ENCODE results near the gene XRCC2. TPM values are rescaled to one million over a fixed set of nuclear protein-coding genes. Genes with fewer than 3 reads are reported as not detected.
"Not testable (repeated sequence)": the region's sequence is repeated elsewhere in the genome, so short reads cannot be mapped to it uniquely, and the experiment has no call there.

Gene XRCC2
- total and polyA plus RNA-seq, 8 donors, result 0.05 to 0.37 (median 0.20) TPM

- Histone ChIP-seq H3K4me1 (no peaks in the 10 kb centered on the region), H3K27ac (no peak overlapping the region), H3K27me3 (no peaks in the 10 kb centered on the region), H3K36me3 (no peaks in the 10 kb centered on the region), H3K9me3 (no peaks in the 10 kb centered on the region), H3K4me3 (no peak overlapping the region)
- FAIRE-seq (no peak), DNase-seq (no peak), ATAC-seq (no peak)
- WGBS, 2 donors, result 87 to 92% methylated on average over 4 of the region's 4 CpGs
- intact Hi-C loops (cut with DNase I), result no loop called here
- no peak for TF ChIP-seq CTCF (IDR thresholded peaks at IDR 0.05)
Measured at GRCh38 chr7:152654971-152655370, 21.0 kb downstream of the XRCC2 start.

GRCh38 chr7:152649220-152649619 is 26.7 kb downstream of the XRCC2 start:
- no peak overlapping the region for H3K27ac ChIP-seq
- no peaks in the 10 kb centered on the region for H3K4me1 ChIP-seq
- no peaks in the 10 kb centered on the region for H3K9me3 ChIP-seq
- H3K4me3 ChIP-seq, result no peak overlapping the region
- DNase-seq, result no peak
- no peaks in the 10 kb centered on the region for H3K27me3 ChIP-seq
- ATAC-seq, result no peak
- TF ChIP-seq CTCF (IDR thresholded peaks at IDR 0.05), result no peak
- intact Hi-C loops (cut with DNase I), result no loop called here
- 84 to 93% methylated on average over 2 of the region's 2 CpGs for WGBS, 2 donors
- H3K36me3 ChIP-seq, result no peaks in the 10 kb centered on the region
- FAIRE-seq, result no peak

- no peak for TF ChIP-seq CTCF (IDR thresholded peaks at IDR 0.05)
- FAIRE-seq (no peak), ATAC-seq (no peak), DNase-seq (no peak)
- Histone ChIP-seq H3K9me3 (no peaks in the 10 kb centered on the region), H3K36me3 (no peaks in the 10 kb centered on the region), H3K4me3 (no peak overlapping the region), H3K4me1 (no peaks in the 10 kb centered on the region), H3K27ac (no peak overlapping the region), H3K27me3 (no peaks in the 10 kb centered on the region)
- WGBS, 2 donors, result 97 to 100% methylated on average over 3 of the region's 3 CpGs
- intact Hi-C loops (cut with DNase I), result no loop called here
Measured at GRCh38 chr7:152647009-152647408, 28.9 kb downstream of the XRCC2 start.

- H3K4me3 ChIP-seq; DNase-seq; H3K27me3 ChIP-seq; H3K4me1 ChIP-seq; FAIRE-seq; H3K27ac ChIP-seq; H3K9me3 ChIP-seq; H3K36me3 ChIP-seq; intact Hi-C loops (cut with DNase I); ATAC-seq: not testable (repeated sequence)
- WGBS, 2 donors, result 94 to 98% methylated on average over 11 of the region's 11 CpGs
Measured at GRCh38 chr7:152646579-152646978, 29.4 kb downstream of the XRCC2 start.

GRCh38 chr7:152643979-152644559 is 31.9 kb downstream of the XRCC2 start:
- no peaks in the 10 kb centered on the region for H3K36me3 ChIP-seq
- 89 to 91% methylated on average over 9 of the region's 9 CpGs for WGBS, 2 donors
- no peaks in the 10 kb centered on the region for H3K4me1 ChIP-seq
- H3K27me3 ChIP-seq, result no peaks in the 10 kb centered on the region
- FAIRE-seq (no peak), DNase-seq (no peak), ATAC-seq (no peak)
- no peak overlapping the region for H3K4me3 ChIP-seq
- H3K9me3 ChIP-seq, result no peaks in the 10 kb centered on the region
- TF ChIP-seq CTCF (IDR thresholded peaks at IDR 0.05), result no peak
- intact Hi-C loops (cut with DNase I), result no loop called here
- H3K27ac ChIP-seq, result no peak overlapping the region

All from pancreas (tissue), 10 donors.